Spleen (tissue), 11 donors: Measurements from ENCODE around the gene VSIG4. TPM values are rescaled to one million over a fixed set of nuclear protein-coding genes. Genes with fewer than 3 reads are reported as not detected.
"Not testable (repeated sequence)": the region's sequence is repeated elsewhere in the genome, so short reads cannot be mapped to it uniquely, and the experiment has no call there.

Source experiments
- DNase-seq: peaks from one replicate; pipeline ENCODE4 v3.0.0-alpha.2; 2020
- H3K27ac ChIP-seq, 8 donors: fragments of 200-600 bp; sonication (generic) in 7 of 8; 1 replicate in 4 of 8; 2 replicates in 4 of 8; pipeline versions ENCODE4 v1.5.0 to v1.8.0; 2016 to 2021; ENCODE audit warnings: inconsistent platforms in 4 of 8, mild to moderate bottlenecking in 4 of 8, moderate library complexity in 1 of 8
- H3K27me3 ChIP-seq, 7 donors: fragments of 200-600 bp; sonication (generic) in 6 of 7; replicated peaks in 1 of 7; 1 replicate in 4 of 7; 2 replicates in 3 of 7; pipeline versions ENCODE4 v1.5.0 to v1.8.0; 2016 to 2021; ENCODE audit warnings: inconsistent platforms in 3 of 7, mild to moderate bottlenecking in 1 of 7
- H3K36me3 ChIP-seq, 6 donors: fragments of 200-600 bp; sonication (generic) in 5 of 6; 1 replicate in 4 of 6; 2 replicates in 2 of 6; pipeline versions ENCODE4 v1.5.0 to v1.8.0; 2016 to 2021; ENCODE audit warnings: inconsistent platforms in 2 of 6
- H3K4me1 ChIP-seq, 6 donors: fragments of 200-600 bp; sonication (generic) in 5 of 6; 1 replicate in 3 of 6; 2 replicates in 3 of 6; pipeline versions ENCODE4 v1.5.0 to v1.8.0; 2016 to 2021; ENCODE audit warnings: inconsistent platforms in 3 of 6
- H3K4me3 ChIP-seq, 8 donors: fragments of 200-600 bp; sonication (generic) in 7 of 8; 1 replicate in 4 of 8; 2 replicates in 4 of 8; pipeline versions ENCODE4 v1.5.0 to v1.8.0; 2016 to 2021; ENCODE audit warnings: inconsistent platforms in 4 of 8, mild to moderate bottlenecking in 4 of 8, moderate library complexity in 2 of 8
- H3K9me3 ChIP-seq, 8 donors: fragments of 200-600 bp; sonication (generic) in 7 of 8; 1 replicate in 4 of 8; 2 replicates in 4 of 8; pipeline versions ENCODE4 v1.5.0 to v1.8.0; 2016 to 2021; ENCODE audit warnings: inconsistent platforms in 4 of 8
- CTCF ChIP-seq, 11 experiments: fragments of 200-600 bp in 7 of 11; fragments of 450-650 bp in 4 of 11; sonication (generic) in 4 of 11; IDR thresholded peaks in 8 of 11; conservative IDR thresholded peaks in 3 of 11; 1 replicate in 7 of 11; 2 replicates in 4 of 11; pipeline versions ENCODE4 v1.4.0 to v1.8.0; 2016 to 2021; ENCODE audit warnings: antibody characterized with exemption in 11 of 11, inconsistent platforms in 4 of 11, mild to moderate bottlenecking in 1 of 11
- POLR2A ChIP-seq, 3 donors: fragments of 450-650 bp; IDR thresholded peaks; one replicate each; pipeline ENCODE4 v1.5.1; 2017; ENCODE audit warnings: antibody characterized with exemption in 3 of 3, mild to moderate bottlenecking in 1 of 3
- POLR2AphosphoS5 ChIP-seq, 3 donors: sonication (generic); formaldehyde crosslinking; IDR thresholded peaks; one replicate each; pipeline ENCODE4 v1.5.1; 2017; ENCODE audit warnings: antibody characterized with exemption in 3 of 3
- WGBS, 5 donors: extraction: QIAGEN DNeasy Blood & Tissue Kit in 3 of 5; methylation state at CpG; one replicate each; pipeline versions ENCODE4 v1.1.5 to v1.1.7; 2013 to 2018; 5-methylcytosine and 5-hydroxymethylcytosine counted together
- intact Hi-C: fragments of 100-400 bp; cut with DNase I; formaldehyde crosslinking; loops from one replicate; pipeline ENCODE4 v1.15.0; 2023; ENCODE audit warnings: low total_unique reads
- polyA plus RNA-seq, 3 donors: library from polyadenylated mRNA; stranded (reverse); fragments of 200-250 nt; gene quantifications; one replicate each; pipeline ENCODE4 v1.2.1, GENCODE V29; 2013
- total RNA-seq, 7 donors: library from RNA; depleted of rRNA in 3 of 7; stranded (reverse); fragments of >200 nt in 3 of 7; fragmentation: NEBNext Ultra II Directional in 4 of 7; extraction: Animal tissue kit (Norgen Biotek cat#: 25700) in 4 of 7; gene quantifications; one replicate each; pipeline versions ENCODE4 v1.1.0 to v1.2.1, GENCODE V29; 2016 to 2021
- donor health status: healthy with polysubstance abuse.
- donor health status: DM: no; HTN: no; CAD: no; lungs with moderate emphysema.
- donor health status: DM: no; HTN: no; CAD: no.
- donor health status: Bipolar disorder and iron deficiency.
- donor health status: healthy.
- donor health status: DM: no; HTN: no; CAD: no.
- donor health status: DM: yes; HTN: yes; CAD: no.

Gene VSIG4
- total and polyA plus RNA-seq, 10 donors = 6.3 to 255 (median 49.7) TPM

- TF ChIP-seq POLR2A (IDR thresholded peaks at IDR 0.05) (no peak), POLR2AphosphoS5 (IDR thresholded peaks at IDR 0.05) (no peak), CTCF (IDR thresholded peaks at IDR 0.05 in 8 of 11, conservative IDR thresholded peaks at IDR 0.05 in 3 of 11) (no peak)
- Histone ChIP-seq H3K4me3 (no peak overlapping the region), H3K27me3 (peaks cover 0 to 9% (median 0%) of the 10 kb centered on the region in 7 donors), H3K9me3 (no peaks in the 10 kb centered on the region), H3K27ac (no peak overlapping the region), H3K4me1 (peaks cover 0 to 3% (median 0%) of the 10 kb centered on the region in 6 donors), H3K36me3 (no peaks in the 10 kb centered on the region)
- DNase-seq = no peak
- intact Hi-C loops = no loop called here
- 71 to 95% (median 88%) methylated on average over 3 to 4 of the region's 4 CpGs for WGBS, 5 donors
Observed at GRCh38 chrX:66064261-66064660, 24.4 kb upstream of the VSIG4 start.

DNA sequence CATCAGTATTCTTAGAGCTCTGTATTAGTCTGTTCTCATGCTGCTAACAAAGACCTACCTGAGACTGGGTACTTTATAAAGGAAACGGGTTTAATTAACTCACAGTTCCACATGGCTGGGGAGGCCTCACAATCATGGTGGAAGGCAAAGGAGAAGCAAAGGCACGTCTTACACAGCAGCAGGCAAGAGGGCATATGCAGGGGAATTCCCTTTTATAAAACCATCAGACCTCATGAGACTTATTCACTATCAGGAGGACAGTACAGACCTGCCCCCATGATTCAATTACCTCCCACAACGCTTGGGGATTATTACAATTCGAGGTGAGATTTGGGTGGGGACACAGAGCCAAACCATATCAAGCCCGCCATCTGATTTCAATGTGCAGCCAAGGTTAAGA is 17.1 kb upstream of the VSIG4 start:
- H3K27me3 ChIP-seq, DNase-seq, H3K4me3 ChIP-seq, H3K36me3 ChIP-seq, intact Hi-C loops, H3K27ac ChIP-seq, H3K4me1 ChIP-seq: not testable (repeated sequence)
- WGBS, 5 donors = 56 to 100% (median 67%) methylated on average over 3 to 5 of the region's 5 CpGs
- H3K9me3 ChIP-seq = peaks cover 0 to 12% (median 0%) of the 10 kb centered on the region in 8 donors

DNA sequence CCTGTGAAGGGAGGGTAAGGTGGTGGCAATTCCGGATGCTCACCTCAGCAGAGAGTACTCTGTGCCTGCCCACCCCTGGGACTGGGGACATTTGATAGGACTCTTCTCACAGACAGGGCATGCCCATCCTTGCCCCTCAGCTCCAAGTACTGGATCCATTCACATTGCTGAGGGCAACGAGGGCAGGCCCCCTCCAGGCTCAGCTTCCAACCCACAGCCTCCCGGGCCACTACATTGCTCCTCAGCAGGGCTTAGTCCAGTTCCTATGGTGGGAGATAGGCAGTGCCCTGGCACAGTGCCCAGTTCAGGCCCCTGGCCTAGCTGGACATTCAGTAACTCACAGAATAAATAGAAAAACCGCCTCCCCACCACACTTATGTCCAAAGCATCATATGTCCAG is 15.1 kb upstream of the VSIG4 start:
- Histone ChIP-seq H3K27ac (peak overlapping the region in 1 of 8 donors; percentile 46), H3K36me3 (no peaks in the 10 kb centered on the region), H3K27me3 (peaks cover 0 to 3% (median 0%) of the 10 kb centered on the region in 7 donors), H3K9me3 (peaks cover 0 to 12% (median 0%) of the 10 kb centered on the region in 8 donors), H3K4me1 (no peaks in the 10 kb centered on the region), H3K4me3 (no peak overlapping the region)
- DNase-seq = no peak
- 57 to 94% (median 83%) methylated on average over 4 of the region's 4 CpGs; no CpG with 5 or more reads in 1 of the 5 donors for WGBS, 5 donors
- TF ChIP-seq POLR2AphosphoS5 (IDR thresholded peaks at IDR 0.05) (no peak), CTCF (IDR thresholded peaks at IDR 0.05 in 8 of 11, conservative IDR thresholded peaks at IDR 0.05 in 3 of 11) (no peak), POLR2A (IDR thresholded peaks at IDR 0.05) (no peak)
- intact Hi-C loops = no loop called here

DNA sequence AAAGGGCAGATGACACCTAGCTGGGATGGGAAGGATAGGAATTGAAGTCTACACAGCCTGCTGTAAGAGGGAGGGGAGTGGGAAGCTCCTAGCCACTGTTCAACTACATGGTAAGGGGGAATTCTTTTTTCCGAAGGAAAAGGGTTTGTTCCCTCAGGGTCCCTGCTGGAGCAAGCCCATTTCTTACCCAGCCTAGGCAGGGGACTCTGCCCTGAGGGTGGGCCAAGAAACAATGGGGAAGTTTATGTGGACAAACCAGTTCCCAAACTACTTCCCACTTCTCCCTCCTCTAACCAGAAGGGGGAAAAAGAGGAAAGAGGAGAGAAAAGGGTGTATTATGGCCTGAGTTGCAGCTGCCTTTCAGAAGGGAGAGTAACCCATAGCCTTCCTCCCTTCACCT is 13.5 kb upstream of the VSIG4 start:
- Histone ChIP-seq H3K4me1 (peaks cover 0 to 7% (median 0%) of the 10 kb centered on the region in 6 donors), H3K36me3 (no peaks in the 10 kb centered on the region), H3K9me3 (peaks cover 0 to 12% (median 0%) of the 10 kb centered on the region in 8 donors), H3K27me3 (peaks cover 0 to 3% (median 0%) of the 10 kb centered on the region in 7 donors), H3K27ac (peak overlapping the region in 2 of 8 donors; percentile 45 to 46), H3K4me3 (no peak overlapping the region)
- WGBS, 5 donors = 75 to 90% (median 79%) methylated on average over 1 of the region's 1 CpG
- no peak for TF ChIP-seq POLR2AphosphoS5 (IDR thresholded peaks at IDR 0.05)
- DNase-seq = no peak
- intact Hi-C loops = no loop called here

DNA sequence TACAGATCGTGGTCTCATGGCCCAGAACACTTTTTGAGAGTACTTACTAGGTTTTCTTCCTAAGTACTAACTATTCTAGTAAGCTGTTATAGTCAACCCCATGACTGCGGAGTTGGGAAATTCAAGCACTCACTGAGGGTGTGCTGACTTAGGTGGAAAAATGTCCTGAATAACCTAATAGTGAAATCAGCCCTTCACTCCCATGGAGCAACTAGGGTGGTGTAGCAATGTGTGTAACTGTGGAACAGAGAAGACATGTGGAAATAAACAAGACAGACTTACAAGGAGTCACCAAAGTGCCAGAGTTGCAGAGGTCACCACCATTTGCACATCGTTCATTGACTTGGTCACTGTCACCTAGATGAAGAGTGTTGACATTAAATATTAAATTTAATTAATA is 12.1 kb upstream of the VSIG4 start:
- intact Hi-C loops = no loop called here
- peaks cover 0 to 3% (median 0%) of the 10 kb centered on the region in 7 donors for H3K27me3 ChIP-seq
- TF ChIP-seq CTCF (IDR thresholded peaks at IDR 0.05 in 8 of 11, conservative IDR thresholded peaks at IDR 0.05 in 3 of 11) = no peak
- peak in 1 of 3 donors; percentile 48 for TF ChIP-seq POLR2AphosphoS5 (IDR thresholded peaks at IDR 0.05)
- TF ChIP-seq POLR2A (IDR thresholded peaks at IDR 0.05) = no peak
- DNase-seq = no peak
- 71 to 88% (median 74%) methylated on average over 3 of the region's 3 CpGs for WGBS, 5 donors
- H3K4me3 ChIP-seq = no peak overlapping the region
- peaks cover 0 to 5% (median 0%) of the 10 kb centered on the region in 8 donors for H3K9me3 ChIP-seq
- no peaks in the 10 kb centered on the region for H3K36me3 ChIP-seq
- peak overlapping the region in 3 of 8 donors; percentile 48 to 69 (median 59) for H3K27ac ChIP-seq
- peaks cover 1 to 21% (median 8%) of the 10 kb centered on the region in 6 donors for H3K4me1 ChIP-seq
